HG03469 (cell line): ENCODE measurements around the gene PDE8A.

ENCODE experiments used
- ATAC-seq: cut with Tn5 transposase; IDR thresholded peaks from one replicate; pipeline ENCODE4 v1.9.1; 2021; ENCODE audit warnings: mild to moderate bottlenecking, moderate library complexity, moderate number of reproducible peaks; ENCODE audit not compliant: unreplicated experiment

PDE8A gene

DNA sequence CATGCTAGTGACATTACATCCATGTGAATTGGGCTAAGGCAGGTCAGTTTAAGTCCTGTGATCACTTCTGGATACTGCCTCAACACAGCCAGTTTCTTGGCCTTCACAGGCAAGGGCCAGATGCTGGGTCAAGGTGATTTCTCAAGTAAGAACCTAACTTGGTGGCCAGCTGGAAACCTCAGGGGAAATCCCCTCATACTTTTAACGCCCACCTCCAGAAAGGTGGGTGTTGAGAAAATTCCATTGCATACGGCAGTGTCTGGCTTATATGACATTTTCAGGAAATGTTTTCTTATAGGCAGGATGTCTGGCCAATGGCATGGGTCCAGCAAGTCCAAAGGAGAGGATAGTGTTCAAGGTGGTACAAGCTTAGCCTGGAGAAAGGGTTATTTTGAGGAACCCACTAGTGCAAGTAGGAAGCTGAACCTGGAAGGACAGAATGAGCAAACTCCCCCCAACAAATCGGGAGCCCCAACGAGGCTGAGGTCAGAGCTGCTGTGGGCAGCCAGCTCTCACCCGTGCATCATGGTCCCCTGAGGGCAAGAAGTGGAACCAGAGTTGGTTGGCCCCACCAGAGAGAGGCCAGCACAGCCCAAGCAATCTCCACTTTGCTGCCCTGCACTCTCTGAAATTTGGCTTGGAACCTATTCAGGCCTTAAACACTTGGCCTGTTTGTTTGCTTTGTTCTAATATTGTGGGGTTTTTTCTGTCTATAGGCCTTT, 135.4 kb downstream of the PDE8A start:
- ATAC-seq = no peak

DNA sequence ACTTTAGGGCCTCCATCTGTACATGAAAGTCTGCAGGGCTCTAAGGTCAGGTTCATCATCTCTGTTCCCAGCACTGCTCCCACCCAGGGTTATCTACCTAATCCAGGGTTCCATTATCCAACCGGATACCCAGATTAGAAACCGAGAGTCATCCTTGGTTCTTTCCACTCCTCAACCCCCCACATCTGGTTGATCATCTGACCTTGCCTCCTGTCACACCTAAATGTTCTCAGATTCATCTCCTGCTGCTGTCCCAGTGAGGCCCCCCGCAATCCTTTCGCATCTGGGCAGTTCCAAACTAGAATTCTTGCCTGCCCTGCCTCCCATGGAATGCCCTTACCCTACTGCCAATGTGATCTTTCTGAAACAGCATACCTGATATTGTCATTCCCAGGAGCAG, 136.5 kb downstream of the PDE8A start:
- ATAC-seq = no peak

DNA sequence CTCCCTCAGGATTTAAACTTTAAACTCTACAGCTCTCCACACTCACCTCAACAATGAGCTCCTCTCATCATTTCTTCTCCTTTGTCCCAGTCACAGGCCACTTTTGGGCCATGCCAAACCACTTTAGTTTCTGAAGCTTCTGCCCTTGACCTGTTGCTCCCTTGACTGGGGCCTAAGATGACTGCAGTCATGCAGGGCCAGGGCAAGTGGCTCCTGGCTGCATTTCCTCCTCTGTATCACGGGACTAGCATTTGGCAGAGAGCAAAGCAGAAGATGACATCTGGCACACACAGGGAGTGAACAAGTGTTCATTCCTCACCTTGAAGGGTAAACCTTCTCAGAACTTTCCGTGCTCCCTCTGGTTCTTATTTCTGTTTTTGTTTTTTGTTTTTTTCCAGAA, 136.9 kb downstream of the PDE8A start:
- ATAC-seq = no peak

DNA sequence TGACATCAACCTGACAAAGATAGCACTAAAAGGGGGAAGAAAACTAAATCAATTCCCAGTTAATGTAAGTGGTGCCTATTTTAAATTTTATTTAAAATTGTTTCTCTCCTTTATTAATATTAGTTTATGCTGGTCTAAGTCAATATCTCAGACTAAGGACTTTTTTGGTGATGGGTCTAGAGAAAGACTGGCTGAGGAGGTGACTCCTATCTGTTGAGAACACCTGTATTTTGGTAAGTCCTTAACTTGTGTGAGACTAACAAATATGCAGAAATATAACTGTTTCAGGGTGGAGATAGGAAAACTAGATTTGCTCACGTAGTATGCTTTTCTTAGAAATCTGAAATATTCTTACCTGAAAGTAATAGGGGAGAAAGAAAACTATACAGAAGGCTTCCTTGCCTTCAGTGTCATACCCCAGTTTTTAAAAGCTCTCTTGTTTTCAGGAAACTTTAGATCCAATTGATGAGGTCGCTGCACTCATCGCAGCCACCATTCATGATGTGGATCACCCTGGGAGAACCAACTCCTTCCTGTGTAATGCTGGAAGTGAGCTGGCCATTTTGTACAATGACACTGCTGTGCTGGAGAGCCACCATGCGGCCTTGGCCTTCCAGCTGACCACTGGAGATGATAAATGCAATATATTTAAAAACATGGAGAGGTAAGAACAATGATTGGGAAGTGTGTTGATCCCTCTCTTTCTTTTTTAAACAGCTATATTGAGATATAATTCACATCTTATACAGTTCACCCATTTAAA, 138.9 kb downstream of the PDE8A start:
- no peak for ATAC-seq

DNA sequence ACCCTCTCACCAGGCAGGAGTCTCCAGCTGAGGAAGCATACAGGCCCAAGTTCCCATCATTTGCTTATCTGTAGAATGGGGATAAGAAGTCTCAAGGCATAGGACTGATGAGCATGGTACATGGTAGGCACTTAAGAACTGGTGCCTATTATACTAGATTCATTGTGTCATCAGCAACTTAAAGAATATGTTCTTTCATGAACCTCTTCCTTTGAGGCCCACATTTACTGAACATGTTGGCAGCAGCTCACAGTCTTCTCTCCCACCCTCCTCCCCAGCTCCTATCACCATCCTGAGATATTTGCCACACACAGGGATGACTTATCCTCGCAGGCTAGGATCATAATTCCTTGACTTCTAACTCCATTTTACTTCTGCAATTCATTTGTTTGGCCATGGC, 142.5 kb downstream of the PDE8A start:
- no peak for ATAC-seq

DNA sequence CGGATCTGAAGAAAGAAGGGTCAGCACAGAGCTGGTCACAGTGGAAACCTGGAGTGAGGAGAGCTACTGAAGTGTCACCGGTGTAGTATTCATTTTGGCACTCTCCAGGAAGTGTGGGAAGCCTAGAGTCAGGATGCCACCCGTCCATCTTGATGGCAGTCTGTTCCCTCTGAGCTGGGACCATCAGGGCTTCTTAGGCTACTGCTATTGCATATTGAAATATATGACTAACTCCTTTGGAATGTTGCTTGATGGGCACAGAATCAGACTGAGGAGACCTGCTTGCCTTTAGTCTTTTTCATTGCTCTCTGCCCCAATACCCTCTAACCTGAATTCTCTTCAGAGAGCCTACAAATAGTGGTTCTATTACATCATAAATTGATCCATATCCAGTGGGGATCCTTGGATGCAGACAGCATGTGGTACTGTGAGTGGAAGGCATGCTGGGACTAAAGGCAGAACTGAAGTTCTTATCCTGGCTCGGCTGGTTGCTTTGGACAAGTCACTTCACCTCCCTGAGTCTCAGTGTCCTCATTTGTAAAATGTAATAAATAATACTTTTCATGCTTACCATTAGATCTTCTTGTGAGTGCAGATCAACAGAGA, 143.5 kb downstream of the PDE8A start:
- ATAC-seq = no peak

DNA sequence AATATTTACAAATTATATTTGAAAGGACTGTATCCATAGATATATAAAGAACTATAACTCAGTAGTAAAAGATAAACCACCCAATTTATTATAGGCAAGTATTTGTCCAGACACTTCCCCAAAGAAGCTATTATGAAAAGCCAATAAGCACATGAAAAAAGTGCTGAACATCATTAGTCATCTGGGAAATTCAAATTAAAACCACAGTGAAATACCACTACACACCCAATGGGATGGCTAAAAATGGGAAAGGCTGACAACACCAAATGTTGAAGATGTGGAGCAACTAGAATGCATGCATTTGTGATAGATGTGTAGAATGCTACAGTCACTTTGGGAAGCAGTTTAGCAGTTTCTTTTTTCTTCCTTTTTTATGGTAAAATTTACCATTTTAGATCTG, 147.0 kb downstream of the PDE8A start:
- ATAC-seq = no peak

DNA sequence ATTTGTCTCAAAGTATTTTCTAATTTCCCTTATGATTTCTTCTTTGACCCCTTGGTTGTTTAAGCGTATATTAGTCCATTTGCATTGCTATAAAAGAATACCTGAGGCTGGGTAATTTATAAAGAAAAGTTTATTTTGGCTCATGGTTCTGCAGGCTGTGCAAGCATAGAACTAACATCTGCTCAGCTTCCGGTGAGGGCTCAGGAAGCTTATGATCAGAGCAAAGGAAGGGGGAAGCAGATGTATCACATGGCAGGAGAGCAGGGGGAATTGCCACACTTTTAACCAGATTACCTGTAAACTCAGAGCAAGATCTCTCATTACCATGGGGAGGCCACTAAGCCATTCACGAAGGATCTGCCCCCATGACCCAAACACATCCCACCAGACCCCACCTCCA, 148.2 kb downstream of the PDE8A start:
- ATAC-seq = no peak

DNA sequence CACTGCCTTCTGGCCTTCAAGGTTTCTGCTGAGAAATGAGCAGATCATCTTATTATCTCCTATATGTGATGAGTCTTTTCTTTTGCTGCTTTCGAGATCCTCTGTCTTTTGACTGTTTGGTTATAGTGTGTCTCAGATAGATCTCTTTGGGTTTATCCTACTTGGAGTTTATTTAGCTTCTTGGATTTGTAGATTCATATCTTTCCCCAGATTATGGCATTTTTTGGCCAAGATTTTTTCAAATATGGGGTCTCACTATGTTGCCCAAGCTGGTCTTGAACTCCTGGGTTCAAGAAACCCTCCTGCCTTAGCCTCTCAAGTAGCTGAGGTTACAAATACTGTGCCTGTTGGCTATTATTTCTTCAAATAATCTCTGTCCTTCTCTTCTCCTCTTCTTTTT, 150.3 kb downstream of the PDE8A start:
- no peak for ATAC-seq

DNA sequence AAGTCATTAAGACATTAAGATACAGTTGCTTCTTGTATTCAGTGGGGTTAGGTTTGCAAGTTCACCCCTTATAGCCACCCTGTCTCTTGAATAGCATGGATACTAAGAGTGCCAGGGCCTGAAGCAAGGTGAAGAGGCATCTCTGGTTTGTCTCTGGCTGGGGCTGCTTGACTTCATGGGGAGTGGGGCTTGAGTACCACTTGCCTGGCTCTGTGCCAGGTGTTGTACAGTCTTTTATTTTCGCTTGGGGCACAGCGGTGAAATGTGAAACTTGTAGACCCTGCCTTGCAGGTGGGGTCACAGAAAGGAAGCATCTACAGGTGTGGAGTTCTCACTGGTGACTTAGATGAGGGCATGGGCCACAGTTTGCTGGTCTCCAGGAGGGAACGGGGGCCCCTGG, 152.1 kb downstream of the PDE8A start:
- no peak for ATAC-seq

DNA sequence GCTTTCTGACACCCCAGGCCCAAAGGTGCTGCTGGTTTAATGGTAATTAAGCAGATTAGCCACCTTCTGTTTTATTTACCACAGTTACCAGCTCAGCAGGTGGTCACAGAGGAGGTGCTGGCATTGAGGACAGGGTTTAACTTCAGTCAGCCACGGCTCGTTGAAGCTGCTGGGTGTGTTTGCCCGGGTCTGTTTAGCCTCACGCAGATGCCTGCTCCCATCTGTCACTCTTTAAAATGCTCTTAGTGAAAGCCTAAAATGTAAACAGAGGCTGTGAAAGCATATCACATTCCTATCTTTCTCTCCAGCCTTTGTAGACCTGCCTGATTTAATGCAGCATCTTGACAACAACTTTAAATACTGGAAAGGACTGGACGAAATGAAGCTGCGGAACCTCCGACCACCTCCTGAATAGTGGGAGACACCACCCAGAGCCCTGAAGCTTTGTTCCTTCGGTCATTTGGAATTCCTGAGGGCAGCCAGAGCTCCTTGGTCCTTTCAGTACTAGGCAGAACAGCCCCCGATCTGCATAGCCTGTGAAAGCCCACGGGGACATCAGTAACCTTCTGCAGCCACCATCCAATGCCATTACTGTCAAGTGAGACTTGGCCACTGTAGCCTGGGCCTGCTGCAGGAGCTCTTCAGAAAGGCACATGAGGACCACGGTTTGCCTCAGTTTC, 156.0 kb downstream of the PDE8A start:
- ATAC-seq = no peak

DNA sequence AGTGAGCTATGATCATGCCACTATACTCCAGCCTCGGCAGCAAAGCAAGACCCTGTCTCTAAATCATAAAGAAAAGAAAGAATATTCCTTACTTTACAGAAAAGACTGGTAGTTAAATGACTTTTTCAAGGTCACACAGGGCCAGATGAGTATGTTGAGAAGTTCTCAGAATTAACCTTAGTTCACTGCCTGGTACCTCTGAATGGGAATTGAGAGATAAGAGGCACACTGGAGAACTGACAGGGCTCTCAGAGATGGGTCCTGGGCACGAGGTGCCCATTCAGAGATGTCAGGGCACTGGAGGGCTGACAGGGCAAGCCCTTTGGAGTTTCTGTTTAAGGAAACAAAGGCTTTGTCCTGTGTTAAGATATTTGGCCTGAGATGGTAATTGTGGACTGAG, 157.7 kb downstream of the PDE8A start:
- ATAC-seq = no peak

DNA sequence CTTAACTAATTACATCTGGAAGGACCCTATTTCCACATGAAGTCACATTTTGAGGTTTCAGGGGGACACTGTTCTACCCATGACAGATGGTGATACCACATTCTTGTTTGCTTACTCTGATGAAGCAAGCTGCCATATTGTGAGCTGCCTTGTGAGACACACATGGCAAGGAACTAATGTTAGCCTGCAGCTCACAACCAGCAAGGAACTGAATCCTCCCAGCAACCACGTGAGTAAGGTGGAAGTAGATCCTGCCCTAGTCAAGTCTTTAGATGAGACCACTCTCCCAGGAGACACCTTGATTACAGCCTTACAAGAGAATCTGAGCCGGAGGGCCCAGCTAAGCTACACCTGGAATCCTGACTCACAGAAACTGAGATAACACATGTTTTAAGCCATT, 160.1 kb downstream of the PDE8A start:
- no peak for ATAC-seq

DNA sequence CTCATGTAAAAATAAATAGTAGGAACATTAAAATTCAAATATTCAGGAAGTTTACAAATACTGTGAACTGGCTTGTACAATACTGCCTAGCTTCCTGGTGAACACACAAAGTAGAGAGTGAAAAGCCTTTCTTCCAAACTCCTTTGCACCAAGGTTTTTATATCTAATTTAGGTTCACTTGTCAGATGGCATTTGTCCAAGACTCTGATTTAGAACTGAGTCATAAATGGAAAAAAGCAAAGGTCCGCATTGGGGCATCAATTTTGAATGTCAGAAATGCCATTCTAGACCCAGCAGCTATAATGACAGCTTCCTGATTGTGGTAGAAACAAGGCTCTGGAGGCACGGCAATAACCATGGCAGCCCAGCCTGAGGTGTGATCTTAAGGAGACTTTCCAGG, 160.7 kb downstream of the PDE8A start:
- no peak for ATAC-seq

DNA sequence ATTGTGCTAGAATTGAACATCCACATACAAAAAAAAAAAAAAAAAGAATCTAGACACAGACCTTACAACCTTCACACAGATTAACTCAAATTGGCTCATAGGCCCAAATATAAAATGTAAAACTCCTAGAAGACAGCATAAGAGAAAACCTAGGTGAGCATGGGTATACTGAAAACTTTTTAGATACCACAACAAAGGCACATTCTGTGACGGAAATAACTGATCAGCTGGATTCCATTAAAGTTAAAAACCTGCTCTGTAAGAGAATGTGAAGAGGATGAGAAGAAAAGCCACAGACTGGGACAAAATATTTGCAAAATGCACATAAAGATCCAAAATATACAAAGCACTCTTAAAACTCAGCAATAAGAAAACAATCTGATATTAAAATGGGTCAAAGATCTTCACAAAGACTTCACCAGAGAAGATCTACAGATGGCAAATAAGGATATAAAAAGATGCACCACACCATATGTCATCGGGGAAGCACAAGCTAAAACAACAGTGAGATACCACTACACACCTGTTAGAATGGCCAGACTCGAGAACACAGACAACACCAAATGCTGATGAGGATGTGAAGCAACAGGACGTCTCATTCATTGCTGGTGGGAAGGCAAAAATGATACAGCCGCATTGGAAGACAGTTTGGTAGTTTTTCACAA, 167.9 kb downstream of the PDE8A start:
- ATAC-seq = no peak

DNA sequence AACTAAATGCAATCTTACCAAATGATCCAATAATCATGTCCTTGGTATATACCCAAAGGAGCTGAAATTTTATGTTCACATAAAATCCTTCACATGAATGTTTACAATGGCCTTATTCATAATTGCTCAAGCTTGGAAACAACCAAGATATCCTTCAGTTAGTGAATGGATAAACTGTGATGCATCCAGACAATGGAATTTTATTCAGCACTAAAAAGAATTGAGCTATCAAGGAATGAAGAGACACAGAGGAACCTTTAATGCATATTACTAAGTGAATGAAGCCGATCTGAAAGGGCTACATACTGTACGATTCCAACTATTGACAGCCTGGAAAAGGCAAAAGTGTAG, 168.4 kb downstream of the PDE8A start:
- no peak for ATAC-seq

DNA sequence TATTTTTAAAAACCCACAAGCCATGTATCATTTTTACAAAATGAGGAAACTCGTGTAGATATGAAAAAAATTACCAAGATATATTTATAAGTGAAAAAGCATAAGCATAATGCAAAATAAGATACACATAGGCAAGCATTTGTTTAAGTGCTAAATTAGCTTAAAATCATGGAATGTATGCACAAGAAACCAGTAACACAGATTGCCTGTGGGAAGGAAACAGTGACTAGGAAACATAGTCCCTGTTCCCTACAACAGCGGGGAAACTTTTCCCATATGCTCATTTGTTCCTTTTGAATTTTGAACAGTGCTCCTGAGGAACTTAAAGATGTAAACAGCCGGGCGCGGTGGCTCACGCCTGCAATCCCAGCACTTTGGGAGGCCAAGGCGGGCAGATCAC, 169.5 kb downstream of the PDE8A start:
- no peak for ATAC-seq

DNA sequence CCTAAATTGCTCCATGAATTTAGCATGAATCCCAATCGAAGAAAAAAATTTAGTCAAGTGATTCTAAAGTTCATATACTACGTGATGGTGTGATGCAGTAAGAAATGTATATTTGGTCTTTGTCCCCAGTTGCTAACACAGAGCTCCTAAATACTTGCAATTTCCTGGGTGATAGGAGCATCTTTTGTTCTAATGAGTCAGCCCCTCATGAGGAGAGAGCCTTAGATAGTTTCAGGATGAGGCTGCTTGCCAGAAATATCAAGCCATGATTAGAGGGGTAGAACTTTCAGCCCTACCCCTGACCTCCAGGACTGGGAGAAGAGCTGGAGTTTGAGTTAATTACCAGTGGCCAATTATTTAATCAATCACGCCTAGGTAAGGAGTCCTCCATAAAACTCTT, 170.2 kb downstream of the PDE8A start:
- ATAC-seq = no peak

DNA sequence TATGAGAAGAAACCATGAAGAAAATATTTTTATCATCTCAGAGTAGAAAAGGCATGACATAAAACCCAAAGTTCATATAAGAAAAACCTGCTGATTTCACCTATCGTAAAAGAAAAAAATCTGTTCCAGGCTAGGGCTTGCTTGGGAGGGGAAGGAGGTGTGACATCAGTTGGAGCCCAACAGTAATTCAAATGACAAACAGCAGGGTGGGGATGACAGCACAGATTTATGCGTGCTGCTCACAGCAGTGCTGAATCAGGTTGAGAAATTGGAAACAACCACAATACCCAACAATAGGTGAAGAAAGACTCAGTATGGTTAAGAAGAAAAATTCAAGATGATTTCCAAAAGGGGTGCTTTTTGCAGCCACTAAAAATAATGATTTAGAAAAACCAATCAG, 172.4 kb downstream of the PDE8A start:
- ATAC-seq = no peak

DNA sequence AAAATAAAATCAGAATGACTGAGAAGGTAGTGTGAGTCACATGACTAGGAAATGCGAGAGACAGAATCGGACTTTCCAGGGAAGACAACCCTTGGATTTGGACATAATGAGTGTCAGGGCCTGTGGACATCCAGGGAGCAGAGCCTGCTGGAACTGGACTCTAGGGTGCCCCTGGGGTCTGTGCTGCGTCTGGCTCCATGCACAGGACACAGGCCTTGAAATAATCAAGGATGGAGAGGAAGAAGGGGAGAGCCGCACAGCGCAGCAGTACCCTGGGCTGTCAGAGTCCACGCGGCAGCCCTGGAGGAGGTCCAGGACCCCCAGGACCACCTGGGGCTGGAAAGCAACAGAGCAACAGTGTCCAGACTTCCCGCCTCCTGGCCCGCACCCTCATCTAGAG, 173.7 kb downstream of the PDE8A start:
- ATAC-seq = no peak

DNA sequence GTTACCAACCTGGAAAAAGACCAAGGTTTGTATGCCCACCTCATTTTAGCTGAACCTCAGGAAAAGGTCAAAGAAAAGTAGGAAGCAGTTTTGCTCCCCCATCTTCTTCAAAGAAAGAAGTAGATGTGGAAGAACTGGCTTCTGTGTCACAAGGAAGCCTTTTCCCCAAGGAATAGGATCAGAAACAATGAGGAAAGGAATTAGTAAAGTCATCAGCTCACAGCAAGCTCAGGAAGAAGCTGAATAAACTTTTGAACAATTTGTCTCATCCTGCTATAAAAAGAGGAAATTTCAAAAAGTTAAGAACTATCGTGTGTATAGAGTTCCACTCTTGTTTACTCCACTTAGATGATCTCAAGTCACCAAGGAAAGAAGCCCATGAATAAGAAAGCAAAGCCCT, 174.2 kb downstream of the PDE8A start:
- ATAC-seq = no peak
